GM12891 (cell line): ENCODE data around the gene PRELID3B.

ENCODE experiments used
- PAX5 ChIP-seq: IDR thresholded peaks from 2 replicates; pipeline ENCODE4 v1.6.1; 2011; ENCODE audit warnings: low read length, moderate library complexity, mild to moderate bottlenecking; ENCODE audit not compliant: insufficient read depth, severe bottlenecking
- POLR2A ChIP-seq: IDR thresholded peaks from 2 replicates; pipeline ENCODE4 v1.6.1; 2011; ENCODE audit warnings: low read depth, low read length, control low read depth
- POLR2AphosphoS5 ChIP-seq: IDR thresholded peaks from 2 replicates; pipeline ENCODE4 v1.6.1; 2011; ENCODE audit warnings: low read depth, low read length, control low read depth
- SPI1 ChIP-seq: IDR thresholded peaks from 2 replicates; pipeline ENCODE4 v1.6.1; 2011; ENCODE audit warnings: low read depth, low read length, control low read depth
- TAF1 ChIP-seq: IDR thresholded peaks from 2 replicates; pipeline ENCODE4 v1.6.1; 2011; ENCODE audit warnings: low read depth, low read length, control low read depth

DNA sequence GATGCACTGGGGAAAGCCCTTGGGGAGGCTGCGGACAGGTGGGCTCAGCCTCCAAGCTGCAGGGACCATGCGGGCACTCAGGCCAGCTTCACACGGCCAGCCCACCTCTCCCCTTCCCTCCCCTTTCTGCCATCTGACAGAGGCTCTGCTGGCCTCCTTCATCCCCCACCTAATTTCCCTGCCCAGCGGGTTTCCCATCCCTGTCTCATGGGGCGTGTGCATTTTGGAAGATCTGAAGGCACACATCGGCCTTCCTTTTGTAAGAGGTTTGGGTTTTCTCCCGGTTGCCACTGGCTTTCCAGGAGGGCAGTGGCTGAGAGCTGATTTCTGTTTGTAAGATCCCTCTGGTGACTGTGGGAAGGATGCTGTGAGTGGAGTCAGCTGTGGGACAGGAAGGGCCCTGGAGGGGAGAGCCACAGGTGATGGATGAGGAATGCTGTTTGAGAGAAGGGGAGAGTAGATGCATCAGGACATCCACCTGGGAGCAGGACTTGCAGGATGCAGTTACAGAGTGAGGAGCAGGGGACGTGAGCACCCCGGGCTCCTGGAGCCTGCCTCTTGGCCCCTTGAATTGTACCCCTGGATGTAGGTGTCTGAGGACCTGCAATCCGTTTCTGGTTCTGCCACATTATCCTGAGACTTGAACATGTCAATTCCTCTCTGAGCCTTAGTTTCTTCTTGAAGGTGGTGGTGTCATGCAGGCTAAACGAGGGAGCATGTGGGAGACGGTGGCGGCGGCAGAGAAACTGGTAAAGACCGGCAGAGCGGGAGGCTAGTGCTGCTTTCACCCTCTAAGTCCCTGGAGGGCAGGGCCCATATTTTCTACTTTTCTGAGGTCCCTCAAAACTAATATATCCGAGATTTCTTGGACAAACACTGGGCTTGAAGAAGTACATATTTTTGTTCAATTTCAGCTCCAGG is 29.3 kb downstream of the PRELID3B start:
- no peak for TF ChIP-seq POLR2A
- TF ChIP-seq POLR2AphosphoS5: no peak
- TF ChIP-seq TAF1: no peak
- no peak for TF ChIP-seq PAX5
- TF ChIP-seq SPI1: no peak
